Measurements from ENCODE around the gene GFPT2.
"Not testable (repeated sequence)": the region's sequence is repeated elsewhere in the genome, so short reads cannot be mapped to it uniquely, and the experiment has no call there.

GFPT2 gene

DNA sequence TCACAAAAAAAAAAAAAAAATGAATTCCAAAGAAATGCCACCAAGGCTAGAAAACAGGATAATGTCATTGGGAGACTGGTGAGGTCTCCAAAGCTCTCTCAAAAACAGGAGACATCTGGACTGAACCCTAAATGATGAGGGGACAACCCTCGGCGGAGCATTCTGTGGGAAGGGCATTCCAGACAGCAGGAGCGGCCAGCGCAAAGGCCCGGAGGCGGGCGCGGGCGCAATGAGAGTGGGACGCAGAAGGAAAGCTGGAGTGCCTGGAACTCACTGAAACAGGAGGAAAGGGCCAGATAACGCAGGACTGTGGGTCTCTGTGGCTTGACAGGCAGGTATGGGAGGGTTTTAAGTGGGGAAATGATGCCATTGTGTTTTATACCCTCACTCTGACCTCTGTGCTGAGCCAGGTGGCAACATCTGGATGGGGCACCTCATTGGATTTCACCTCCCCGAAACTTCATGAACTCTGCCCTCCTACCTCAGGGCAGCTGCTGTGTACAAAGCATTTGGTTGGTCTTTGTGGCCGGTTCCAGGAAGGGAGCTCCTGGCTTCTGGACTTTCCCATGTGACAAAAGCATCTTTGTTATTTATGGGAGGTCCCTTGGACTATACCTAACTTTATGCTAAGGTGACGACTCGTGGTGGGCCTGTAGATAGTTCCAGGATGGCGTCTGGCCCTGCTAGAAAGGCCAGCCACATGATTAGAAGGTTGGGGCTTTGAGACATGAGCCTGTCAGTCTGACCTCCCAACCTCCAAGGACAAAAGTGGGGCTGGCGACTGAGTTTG is 49.7 kb downstream of the GFPT2 start:
- DNase-seq, result no peak

DNA sequence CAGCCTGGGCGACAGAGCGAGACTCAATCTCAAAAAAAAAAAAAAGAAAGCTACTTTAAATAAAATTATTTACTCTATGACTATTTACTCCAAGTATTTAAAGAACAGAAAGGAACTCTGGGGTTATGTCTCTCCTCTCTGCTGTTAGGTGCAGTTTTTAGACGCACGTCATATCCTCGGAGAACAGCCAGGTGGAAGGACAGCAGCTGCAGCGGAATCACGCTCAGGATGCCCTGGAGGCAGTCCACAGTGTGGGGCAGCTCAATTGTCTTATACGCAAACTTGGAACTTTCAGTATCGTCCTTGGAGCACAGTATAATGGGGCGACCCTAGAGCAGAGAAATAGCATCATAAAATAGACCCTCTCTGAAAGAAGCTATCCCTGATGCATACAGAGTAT is 50.9 kb downstream of the GFPT2 start:
- no peak for DNase-seq

DNA sequence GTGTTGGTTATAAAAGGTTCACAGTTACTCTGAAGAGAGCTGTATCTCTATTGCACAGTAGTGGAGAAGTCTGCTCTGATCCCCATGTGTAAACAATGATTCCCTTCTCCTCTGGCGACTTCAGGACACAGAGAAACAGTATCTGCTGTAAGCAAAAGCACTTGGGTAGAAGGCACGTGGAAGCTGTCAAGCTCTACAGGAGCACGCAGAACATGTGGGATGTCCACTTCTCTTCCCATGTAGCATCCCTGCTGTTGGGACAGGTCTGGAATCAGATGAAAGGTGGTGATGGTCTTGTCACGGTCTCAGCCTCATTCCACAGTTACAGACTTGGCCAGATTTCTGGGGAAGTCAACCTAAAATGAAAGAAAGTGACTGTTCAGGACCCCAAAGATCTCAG is 51.9 kb downstream of the GFPT2 start:
- DNase-seq, result no peak

DNA sequence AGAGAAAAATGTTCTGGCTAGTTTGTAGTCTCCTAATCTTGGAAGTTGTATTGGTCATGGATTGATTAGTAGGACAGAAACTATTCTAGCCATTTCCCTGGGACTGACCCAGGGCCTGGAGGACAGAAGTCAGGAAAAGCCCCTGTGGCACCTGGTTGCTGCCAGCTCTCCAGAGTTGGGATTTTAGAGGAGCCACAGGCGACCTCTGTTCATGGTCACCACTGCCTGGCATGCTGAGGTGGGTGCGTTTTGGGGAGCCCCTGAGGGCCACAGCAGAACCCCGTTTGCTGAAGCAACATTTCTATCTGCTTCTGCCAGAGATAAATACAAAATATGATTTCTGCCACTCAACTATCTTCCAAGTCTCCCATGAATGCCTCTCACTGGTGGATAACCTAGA is 53.6 kb downstream of the GFPT2 start:
- no peak for DNase-seq

DNA sequence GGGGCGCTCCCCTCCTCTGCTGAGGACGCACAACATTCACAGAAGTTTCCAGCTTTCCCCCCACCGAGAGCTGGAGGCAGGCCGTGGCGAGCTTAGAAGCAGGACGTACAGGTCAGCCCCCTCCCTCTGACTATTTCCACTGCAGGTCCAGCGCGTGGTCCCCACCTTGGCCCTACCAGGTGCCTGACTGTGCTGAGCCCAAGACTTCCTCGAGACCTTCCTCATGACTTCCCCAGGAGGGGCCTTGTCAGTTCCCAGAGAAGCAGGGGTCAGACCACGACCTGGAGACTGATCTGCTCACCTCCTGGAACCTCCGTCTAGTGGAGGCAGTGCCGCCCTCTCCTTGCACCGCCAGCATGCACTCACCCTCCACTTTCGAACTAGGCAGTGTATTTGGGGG is 54.1 kb downstream of the GFPT2 start:
- not testable (repeated sequence) for DNase-seq

DNA sequence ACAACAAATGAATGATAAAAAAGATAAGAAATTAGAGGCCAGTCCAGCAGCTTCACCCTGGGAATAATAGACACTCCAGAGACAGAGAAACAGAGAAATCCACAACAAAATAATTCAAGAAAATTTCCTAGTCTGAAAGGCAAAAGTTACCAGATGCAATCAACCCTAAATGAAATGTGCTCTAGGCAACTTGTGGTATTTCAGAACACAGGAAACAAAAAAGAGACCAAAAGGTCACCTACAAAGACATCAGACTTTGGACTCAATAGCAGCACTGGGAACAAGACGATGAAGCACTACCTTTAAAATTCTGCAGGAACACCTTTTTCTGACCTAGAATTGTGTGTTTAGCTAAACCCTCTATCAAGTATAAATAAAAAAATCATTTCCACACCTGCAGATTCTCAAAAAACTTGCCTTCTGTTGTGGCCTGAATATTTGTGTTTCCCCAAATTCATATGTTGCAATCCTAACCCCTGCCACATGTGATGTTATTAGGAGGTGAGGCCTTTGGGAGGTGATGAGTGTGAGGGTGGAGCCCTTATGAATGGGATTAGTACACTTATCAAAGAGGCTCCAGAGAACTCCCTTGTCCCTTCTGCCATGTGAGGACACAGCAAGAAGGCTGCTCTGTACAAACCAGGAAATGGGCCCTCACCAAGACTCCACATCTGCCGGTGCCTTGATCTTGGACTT is 55.4 kb downstream of the GFPT2 start:
- no peak for DNase-seq

DNA sequence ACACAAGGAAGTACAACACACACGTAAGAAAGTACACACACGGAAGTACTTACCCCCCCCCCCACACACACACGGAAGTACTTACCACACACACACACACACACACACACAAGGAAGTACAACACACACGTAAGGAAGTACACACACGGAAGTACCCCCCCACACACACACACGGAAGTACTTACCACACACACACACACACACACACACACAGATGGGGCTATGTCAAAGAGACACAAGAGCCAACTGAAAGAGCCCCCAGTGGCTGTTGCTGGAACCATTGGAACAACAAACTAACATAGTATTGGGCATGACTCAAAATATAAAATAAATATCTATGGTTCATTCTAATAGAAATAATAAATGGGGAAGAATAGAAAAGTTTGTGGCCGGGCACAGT is 56.4 kb downstream of the GFPT2 start:
- no peak for DNase-seq

DNA sequence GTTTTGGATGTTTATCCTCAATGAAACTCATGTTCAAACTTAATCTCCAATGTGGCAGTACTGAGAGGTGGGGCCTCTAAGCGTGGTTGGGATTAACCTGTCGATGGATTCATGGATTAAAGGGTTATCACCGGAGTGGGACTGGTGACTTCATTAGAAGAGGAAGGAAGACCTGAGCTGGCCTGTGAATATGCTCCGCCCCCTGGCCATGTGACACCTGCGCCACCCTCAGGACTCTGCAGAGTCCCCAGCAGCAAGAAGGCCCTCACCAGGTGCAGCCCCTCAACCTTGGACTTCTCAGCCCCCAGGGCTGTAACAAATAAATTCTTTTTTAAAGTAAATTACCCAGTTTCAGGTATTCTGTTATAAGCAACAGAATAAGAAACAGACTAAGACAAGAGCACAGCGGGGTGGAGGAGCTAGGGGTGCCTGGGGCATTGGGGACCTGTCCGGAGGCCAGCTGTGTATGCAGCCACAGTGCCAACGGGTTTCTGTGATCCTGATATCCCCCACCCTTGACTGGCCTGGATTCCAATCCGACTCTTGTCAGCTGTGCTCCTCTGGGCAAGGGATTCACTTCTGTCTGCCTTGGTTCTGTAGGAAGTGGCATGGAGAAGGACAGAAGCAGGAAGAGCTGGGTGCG is 58.1 kb downstream of the GFPT2 start:
- DNase-seq, result no peak

DNA sequence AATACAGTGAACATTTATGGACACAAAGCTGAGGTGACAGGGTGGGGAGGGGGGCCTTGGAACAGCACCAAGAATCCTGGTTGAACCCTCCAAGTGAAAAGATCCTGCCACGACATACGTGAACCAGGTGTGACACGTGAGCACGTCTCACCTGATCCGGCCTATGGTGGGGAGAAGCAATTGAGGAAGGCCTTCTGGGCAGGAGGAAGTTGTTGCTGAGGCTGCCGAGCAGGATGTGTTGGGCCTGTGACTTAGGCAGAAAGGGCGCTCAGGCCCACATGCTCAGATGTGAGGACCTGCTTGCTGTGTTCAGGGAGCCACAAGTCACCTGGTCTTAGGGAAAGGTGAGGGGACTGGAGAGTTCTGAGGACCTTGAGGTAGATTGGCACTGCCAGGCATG is 58.7 kb downstream of the GFPT2 start:
- no peak for DNase-seq

DNA sequence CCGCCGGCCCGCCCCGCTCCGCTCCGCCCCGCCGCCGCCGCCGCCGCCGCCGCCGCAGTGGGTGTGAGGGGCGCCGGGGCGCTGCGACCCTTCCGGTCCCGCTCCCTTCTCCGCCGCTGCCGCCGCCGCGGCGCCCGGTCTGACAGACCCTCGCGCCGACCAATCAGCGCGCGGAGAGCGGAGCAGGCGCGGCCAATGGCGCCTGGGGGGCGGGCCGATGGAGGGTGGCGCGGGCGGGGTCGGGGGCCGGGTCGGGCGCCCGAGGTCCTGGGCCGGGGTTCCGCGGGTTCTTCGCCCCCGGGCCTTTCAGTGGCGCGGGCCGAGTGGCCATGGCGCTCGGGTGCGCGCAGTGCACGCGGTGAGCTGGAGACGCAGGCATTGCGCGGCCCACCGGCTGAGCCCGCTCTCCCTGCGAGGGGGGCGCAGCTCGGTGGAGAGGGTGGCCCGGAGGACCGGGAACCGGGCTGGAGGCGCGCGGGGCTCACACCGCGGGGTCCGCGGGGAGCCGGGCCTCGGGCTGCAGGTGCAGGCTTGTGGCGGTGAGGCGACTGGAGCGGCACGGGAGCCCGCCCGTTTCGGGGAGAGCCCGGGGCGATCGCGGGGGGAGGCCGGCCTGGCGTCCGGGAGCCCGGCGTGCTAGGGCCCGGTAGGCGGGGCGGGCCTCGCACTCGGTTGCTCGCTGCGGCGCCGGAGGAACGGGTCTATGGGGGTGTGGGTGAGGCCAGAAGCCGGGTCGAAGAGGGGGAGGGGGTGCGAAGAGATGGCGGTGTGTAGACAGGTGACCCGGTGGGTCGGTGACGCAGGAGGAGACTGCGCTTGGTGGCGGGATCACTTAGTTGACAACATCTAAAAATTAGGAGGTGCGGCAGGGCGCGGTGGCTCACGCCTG is 60.9 kb downstream of the GFPT2 start, which contains the start of gene MAPK9:
Gene MAPK9, minus strand, starts transcription at position 141 of the 889 bp plus-strand sequence. CDS start 11,522 bp downstream, outside the sequence.
- DNase-seq, result peak; percentile 88

DNA sequence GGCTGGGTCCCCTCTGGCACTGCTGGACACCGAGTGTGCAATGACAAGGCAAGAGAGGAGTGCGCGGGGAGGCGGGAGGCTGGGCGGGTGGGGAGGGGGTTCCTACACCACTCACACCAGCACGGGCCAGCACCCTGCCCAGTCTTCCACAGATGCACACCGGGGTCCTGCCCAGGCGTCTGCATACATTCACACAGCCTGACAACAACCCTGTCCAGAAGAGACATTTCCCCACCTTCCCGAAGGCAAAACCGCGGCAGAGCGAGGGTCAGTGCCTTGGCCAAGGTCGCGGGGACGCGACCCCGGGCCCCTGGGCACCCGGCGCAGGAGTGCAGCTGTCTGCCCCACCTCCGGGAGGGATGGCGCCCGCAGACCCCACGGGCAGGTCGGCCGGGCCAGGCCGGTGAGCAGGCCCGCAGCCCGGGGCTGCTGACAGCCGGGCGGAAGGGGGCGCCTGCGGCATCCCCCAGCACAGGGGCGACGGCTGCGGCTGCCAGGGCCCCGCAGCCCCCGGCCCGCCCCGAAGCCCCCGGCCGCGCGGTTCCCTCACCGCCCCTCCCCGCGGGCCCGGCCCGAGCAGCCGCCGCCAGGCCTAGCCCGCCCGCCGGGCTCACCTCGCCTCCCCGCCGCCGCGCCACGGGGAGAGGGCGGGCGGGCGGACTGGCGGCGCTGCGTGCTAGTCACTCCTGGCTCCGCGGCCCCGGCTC is 61.7 kb downstream of the GFPT2 start:
- DNase-seq, result no peak

DNA sequence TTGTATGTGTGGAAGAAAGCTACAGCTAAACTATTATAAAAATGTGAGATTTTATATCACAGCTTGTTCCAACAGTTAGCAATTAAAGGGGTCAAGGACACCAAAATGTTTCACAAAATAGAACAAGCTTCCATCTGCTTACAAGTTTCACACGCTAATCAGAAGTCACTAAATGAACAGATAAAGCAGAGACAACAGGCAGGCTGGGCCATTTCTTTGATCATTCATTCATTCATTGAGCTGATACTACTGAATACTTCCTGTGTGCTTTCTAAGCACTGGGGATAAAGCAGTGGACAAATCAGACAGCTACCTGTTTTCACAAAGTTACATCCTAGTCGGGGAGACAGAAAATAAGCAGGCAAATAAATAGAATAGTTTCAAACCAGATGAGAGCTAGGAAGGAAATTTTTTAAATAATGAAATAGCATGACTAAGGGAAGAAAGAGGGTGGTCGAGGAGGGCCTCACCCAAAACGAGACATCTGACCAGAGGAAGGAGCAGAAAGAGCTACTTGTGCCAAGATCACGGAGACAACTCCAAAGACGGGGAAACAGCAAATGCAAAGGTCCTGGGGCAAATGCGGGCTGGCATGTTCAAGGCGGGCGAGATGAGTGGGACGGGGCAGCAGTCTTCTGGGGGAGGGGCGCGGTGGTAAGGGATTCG is 62.4 kb downstream of the GFPT2 start:
- no peak for DNase-seq

DNA sequence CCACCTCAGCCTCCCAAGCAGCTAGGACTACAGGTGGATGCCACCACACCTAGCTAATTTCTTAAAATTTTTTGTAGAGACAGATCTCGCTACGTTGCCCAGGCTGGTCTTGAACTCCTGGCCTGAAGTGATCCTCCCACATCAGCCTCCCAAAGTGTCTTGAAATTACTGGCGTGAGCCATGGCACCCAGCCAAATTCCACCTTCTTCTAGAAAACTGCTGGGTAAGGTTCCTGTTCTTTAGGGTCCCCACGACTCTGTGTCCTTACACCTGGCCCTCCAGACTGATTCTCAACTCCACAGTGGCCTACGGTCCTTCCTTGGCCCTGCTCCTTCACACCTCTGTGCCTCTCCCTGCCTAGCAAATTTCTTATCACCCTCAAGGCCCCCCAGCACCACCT is 63.2 kb downstream of the GFPT2 start:
- DNase-seq, result no peak

DNA sequence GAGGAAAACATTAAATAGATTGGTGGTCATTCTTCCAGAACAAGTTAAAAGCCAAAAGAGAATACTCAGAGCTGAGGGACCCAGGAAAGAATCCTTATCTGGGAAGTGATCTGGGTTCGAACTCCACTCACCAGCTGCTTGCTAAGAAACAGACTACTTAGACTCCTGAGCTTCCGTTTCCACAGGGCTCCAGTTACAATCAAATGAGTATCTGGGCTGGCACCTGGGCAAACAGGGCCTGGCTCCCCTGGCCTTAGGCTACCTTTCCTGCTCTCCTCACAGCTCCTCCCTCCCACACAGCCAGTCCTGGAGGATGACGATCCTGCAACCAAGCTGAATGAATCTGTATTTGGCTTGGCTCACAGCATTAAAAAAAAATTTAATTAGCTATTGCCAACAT is 63.7 kb downstream of the GFPT2 start:
- DNase-seq, result no peak

DNA sequence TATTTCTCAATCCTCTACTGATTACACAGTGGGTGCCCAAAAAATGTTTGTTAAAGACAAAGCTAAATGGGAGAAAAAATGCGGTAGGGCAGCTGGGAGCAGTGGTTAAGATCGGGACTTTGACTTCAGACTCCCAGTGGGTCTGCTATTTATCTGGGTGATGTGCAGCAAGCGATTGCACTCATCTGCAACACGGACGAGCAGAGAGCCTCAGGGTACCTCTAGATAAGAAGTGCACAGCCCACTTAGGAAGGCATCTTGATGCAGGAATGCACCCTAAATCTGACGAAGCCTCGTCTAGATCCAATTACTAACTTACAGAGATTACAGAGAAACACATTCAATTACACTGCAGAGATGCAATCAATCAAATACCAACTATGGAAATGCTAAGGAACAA is 65.3 kb downstream of the GFPT2 start:
- DNase-seq, result no peak

DNA sequence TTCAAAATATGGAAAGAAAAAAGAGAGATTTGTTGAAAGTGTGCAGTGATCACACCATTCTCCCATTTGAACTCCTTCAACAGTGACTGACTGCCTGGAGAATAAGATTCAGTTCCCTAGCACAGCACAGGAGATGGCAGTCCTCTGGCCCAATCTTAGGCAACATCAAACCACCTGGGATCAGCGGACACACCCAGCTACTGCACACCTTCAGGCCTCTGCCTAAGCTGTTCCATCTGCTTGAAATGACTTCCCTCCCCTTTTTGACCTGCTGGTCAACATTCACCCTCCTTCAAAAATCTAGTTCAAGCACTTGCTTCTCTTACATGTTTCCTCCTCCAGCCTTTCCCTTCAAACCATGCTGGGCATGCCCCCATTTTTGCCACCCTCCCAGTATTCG is 65.7 kb downstream of the GFPT2 start:
- DNase-seq, result no peak

DNA sequence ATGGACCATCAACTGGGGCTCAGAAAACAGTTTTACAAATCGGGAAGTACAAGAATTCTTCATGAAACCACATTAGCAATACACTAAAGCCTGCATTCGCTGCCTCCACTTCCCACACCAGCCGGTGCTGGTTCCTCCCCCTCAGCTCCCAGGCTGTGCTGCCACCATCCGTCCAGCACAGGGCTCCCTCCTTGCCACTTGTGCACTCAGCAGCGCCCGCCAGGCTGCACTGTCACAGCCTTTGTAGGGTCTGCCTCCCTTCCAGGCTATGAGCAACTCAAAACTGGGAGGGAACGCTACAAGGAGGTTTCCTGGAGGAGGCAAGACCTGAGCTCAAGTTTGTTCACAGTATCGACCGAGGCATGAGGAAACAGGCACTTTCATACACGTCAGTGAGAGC is 69.0 kb downstream of the GFPT2 start:
- no peak for DNase-seq

DNA sequence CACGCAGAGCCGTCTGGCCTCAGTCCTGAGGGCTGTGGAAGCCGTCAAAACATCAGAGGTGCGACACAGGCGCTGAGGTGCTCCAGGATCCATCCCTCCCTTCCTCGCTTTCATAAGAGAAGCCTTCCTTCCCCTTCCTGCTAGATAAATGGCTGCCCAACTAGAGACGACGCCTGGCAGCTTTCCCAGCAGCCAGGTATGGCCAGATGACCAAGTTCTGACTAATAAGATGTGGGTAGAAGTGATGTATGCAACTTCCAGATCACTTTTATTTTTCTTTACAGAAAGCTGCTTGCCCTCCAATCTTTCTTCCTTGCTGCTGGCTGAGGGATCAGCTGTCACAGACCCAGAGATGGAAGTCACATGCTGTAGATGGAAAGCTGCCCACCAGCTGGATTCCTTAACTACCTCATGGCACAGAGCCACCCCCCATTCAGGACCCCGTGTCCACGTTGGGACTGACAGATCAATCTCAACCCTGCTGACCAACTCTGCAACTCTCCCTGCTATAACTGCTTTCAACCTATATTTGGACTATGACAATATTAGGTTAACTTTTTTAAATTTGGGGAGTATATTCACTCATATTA is 70.0 kb downstream of the GFPT2 start:
- no peak for DNase-seq

DNA sequence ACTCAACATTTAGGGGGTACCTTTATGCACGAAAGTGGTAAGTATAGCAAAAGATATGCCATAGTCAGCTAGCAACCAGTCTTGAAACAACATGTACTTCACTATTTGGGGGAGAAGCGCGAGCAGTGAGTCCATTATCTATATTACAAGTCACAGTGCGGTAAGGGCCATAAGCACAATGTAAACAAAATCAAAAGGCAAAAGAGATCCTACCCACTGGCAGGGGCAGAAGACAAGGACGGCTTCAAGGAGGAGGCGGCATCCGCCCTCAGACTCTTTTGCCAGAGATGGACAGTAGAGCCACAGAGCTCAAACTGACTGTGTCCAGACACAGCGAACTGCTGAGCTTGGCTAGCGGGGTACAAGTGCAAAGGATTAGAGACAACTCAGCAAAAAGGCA is 70.9 kb downstream of the GFPT2 start:
- DNase-seq, result no peak

DNA sequence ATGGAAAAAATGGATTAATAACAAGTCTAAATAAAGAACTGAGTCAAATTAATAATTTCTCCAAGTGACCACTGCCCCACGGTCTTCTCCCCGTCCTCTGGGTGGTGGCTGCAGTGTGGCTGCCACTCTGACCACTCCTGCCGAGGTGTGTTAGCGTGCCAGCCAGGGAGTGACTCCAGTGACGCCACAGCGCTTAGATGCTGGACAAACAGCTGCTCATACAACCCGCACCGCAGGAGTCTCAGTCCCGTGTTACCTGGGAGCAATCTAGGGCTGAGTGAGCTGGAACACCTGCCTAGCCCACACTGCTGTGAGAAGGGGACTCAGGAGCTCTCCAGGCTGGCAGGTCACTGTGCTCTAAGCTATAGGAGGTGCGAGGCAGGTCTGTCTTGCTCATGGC is 71.4 kb downstream of the GFPT2 start:
- no peak for DNase-seq

DNA sequence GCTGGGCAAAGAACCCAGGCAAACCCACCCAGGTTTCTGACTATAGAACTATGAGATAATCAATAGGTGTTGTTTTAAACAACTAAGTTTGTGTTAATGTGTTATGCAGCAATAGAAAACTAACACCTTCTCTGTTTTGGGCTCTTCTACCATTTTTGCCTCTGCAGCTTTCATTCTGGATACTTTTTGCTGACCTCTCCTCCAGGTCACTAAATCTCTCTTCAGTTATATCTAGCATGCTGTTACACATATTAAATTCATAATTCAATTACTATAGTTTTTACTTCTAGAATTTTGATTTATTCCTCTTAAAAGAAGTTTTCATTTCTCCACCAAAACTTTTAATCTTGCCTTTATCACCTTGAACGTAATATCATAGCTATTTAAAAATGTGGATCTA is 78.4 kb downstream of the GFPT2 start:
- no peak for DNase-seq
